Epithelial cell of esophagus (primary cell): ENCODE results near the gene CNDP2.

ENCODE experiments used
- DNase-seq: peaks from one replicate; pipeline ENCODE4 v3.0.0; 2010; ENCODE audit warnings: low read depth
- H3K4me3 ChIP-seq: 2 replicates; pipeline ENCODE4 v1.5.1; 2011; ENCODE audit warnings: mild to moderate bottlenecking, low read length, control low read depth
- CTCF ChIP-seq: IDR thresholded peaks from 2 replicates; pipeline ENCODE4 v1.5.1; 2011; ENCODE audit warnings: low read depth, mild to moderate bottlenecking, low read length, control low read depth, inconsistent platforms; ENCODE audit not compliant: insufficient read depth; ENCODE audit errors: missing control alignments

Gene CNDP2

GRCh38 chr18:74480149-74480651 is 16.0 kb upstream of the CNDP2 start:
- DNase-seq, result no peak
- H3K4me3 ChIP-seq, result no peak overlapping the region
- TF ChIP-seq CTCF, result no peak

- no peak for DNase-seq
- no peak for TF ChIP-seq CTCF
- H3K4me3 ChIP-seq, result no peak overlapping the region
These were observed 13.5 kb upstream of the CNDP2 start for GRCh38 chr18:74482697-74483096.

- no peak for DNase-seq
- no peak overlapping the region for H3K4me3 ChIP-seq
- TF ChIP-seq CTCF, result no peak
These were observed 9.9 kb upstream of the CNDP2 start for GRCh38 chr18:74486119-74486849.

GRCh38 chr18:74488354-74488753 is 7.8 kb upstream of the CNDP2 start:
- no peak overlapping the region for H3K4me3 ChIP-seq
- no peak for DNase-seq
- TF ChIP-seq CTCF, result no peak

- no peak for TF ChIP-seq CTCF
- no peak overlapping the region for H3K4me3 ChIP-seq
- DNase-seq, result no peak
These were observed 7.3 kb upstream of the CNDP2 start for GRCh38 chr18:74488864-74489263.

GRCh38 chr18:74489676-74490075 is 6.5 kb upstream of the CNDP2 start:
- no peak for TF ChIP-seq CTCF
- no peak overlapping the region for H3K4me3 ChIP-seq
- no peak for DNase-seq

GRCh38 chr18:74492259-74492658 is 3.9 kb upstream of the CNDP2 start:
- no peak for DNase-seq
- H3K4me3 ChIP-seq, result no peak overlapping the region
- no peak for TF ChIP-seq CTCF
